ENCODE data around the gene SLC39A1. TPM values are rescaled to one million over a fixed set of nuclear protein-coding genes. Genes with fewer than 3 reads are reported as not detected.
A peak's percentile ranks its signal among the peaks of the same experiment; 100 is the strongest.

Gene SLC39A1
- total and polyA plus RNA-seq, 9 of the 15 experiments (the other 6 are each of a cell fraction or from before 2014, with no cell fraction given): 9.9 to 81.1 (median 62.7) TPM

- peak; percentile 100 for TF ChIP-seq KDM5B (IDR thresholded peaks at IDR 0.05; ENCODE audit: insufficient replicate concordance, low read depth, low read length)
- TF ChIP-seq FOXA3 (CRISPR knock-in tag; conservative IDR thresholded peaks at IDR 0.05 in 1 of 2, IDR thresholded peaks at IDR 0.05 in 1 of 2): no peak
- no peak for TF ChIP-seq ZBTB1 (CRISPR knock-in tag; IDR thresholded peaks at IDR 0.05; ENCODE audit: borderline replicate concordance, low read depth)
- peak; percentile 74 to 79 for TF ChIP-seq SIX5 (IDR thresholded peaks at IDR 0.05; ENCODE audit: borderline replicate concordance in 1 of 2, insufficient read depth in 1 of 2, low read depth in 1 of 2, low read length in 2 of 2)
- no peak for TF ChIP-seq XRCC4 (IDR thresholded peaks at IDR 0.05; ENCODE audit: extremely low read depth, insufficient read depth, insufficient read length)
- peak; percentile 20 for TF ChIP-seq MXD1 (CRISPR knock-in tag; IDR thresholded peaks at IDR 0.05; ENCODE audit: borderline replicate concordance, poor library complexity, severe bottlenecking)
- TF ChIP-seq ZNF24 (IDR thresholded peaks at IDR 0.05): no peak
- peak; percentile 62 for TF ChIP-seq MEIS2 (IDR thresholded peaks at IDR 0.05; ENCODE audit: partially characterized antibody)
- TF ChIP-seq, protein P1, sequence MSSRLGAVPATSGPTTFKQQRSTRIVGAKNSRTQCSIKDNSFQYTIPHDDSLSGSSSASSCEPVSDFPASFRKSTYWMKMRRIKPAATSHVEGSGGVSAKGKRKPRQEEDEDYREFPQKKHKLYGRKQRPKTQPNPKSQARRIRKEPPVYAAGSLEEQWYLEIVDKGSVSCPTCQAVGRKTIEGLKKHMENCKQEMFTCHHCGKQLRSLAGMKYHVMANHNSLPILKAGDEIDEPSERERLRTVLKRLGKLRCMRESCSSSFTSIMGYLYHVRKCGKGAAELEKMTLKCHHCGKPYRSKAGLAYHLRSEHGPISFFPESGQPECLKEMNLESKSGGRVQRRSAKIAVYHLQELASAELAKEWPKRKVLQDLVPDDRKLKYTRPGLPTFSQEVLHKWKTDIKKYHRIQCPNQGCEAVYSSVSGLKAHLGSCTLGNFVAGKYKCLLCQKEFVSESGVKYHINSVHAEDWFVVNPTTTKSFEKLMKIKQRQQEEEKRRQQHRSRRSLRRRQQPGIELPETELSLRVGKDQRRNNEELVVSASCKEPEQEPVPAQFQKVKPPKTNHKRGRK (tag; IDR thresholded peaks at IDR 0.05): no peak
- TF ChIP-seq TFAP4 (CRISPR knock-in tag; IDR thresholded peaks at IDR 0.05; ENCODE audit: borderline replicate concordance): peak; percentile 86
- TF ChIP-seq JUN (IDR thresholded peaks at IDR 0.05; ENCODE audit: borderline replicate concordance, low read depth, low read length): peak; percentile 45; the same call in 1 of the 2 replicates
- peak; percentile 87; the same call in 1 of the 2 replicates for TF ChIP-seq JUN (CRISPR knock-in tag; IDR thresholded peaks at IDR 0.05; ENCODE audit: borderline replicate concordance)
- TF ChIP-seq ZNF699 (CRISPR knock-in tag; IDR thresholded peaks at IDR 0.05; ENCODE audit: insufficient replicate concordance): no peak
- TF ChIP-seq, protein P2, sequence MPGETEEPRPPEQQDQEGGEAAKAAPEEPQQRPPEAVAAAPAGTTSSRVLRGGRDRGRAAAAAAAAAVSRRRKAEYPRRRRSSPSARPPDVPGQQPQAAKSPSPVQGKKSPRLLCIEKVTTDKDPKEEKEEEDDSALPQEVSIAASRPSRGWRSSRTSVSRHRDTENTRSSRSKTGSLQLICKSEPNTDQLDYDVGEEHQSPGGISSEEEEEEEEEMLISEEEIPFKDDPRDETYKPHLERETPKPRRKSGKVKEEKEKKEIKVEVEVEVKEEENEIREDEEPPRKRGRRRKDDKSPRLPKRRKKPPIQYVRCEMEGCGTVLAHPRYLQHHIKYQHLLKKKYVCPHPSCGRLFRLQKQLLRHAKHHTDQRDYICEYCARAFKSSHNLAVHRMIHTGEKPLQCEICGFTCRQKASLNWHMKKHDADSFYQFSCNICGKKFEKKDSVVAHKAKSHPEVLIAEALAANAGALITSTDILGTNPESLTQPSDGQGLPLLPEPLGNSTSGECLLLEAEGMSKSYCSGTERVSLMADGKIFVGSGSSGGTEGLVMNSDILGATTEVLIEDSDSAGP (CRISPR knock-in tag; IDR thresholded peaks at IDR 0.05): no peak
- TF ChIP-seq PREB (CRISPR knock-in tag; IDR thresholded peaks at IDR 0.05): no peak
- TF ChIP-seq, protein P3, sequence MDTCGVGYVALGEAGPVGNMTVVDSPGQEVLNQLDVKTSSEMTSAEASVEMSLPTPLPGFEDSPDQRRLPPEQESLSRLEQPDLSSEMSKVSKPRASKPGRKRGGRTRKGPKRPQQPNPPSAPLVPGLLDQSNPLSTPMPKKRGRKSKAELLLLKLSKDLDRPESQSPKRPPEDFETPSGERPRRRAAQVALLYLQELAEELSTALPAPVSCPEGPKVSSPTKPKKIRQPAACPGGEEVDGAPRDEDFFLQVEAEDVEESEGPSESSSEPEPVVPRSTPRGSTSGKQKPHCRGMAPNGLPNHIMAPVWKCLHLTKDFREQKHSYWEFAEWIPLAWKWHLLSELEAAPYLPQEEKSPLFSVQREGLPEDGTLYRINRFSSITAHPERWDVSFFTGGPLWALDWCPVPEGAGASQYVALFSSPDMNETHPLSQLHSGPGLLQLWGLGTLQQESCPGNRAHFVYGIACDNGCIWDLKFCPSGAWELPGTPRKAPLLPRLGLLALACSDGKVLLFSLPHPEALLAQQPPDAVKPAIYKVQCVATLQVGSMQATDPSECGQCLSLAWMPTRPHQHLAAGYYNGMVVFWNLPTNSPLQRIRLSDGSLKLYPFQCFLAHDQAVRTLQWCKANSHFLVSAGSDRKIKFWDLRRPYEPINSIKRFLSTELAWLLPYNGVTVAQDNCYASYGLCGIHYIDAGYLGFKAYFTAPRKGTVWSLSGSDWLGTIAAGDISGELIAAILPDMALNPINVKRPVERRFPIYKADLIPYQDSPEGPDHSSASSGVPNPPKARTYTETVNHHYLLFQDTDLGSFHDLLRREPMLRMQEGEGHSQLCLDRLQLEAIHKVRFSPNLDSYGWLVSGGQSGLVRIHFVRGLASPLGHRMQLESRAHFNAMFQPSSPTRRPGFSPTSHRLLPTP (IDR thresholded peaks at IDR 0.05; ENCODE audit: borderline replicate concordance, extremely low read depth, insufficient read length): no peak
Observed at GRCh38 chr1:153990468-153991150, 27.3 kb upstream of the SLC39A1 start, which contains the start of gene RPS27 (continued).
